Testis (tissue), 3 donors: ENCODE measurements around the gene NAT9. TPM values are rescaled to one million over a fixed set of nuclear protein-coding genes. Genes with fewer than 3 reads are reported as not detected.

Experiments used
- DNase-seq: peaks from one replicate; pipeline ENCODE4 v3.0.0-alpha.2; 2019
- H3K27ac ChIP-seq, 2 donors: fragments of 200-600 bp; sonication (generic); one replicate each; pipeline ENCODE4 v1.5.1; 2019
- H3K27me3 ChIP-seq: fragments of 200-600 bp; sonication (generic); one replicate; pipeline ENCODE4 v1.5.1; 2019
- H3K36me3 ChIP-seq: fragments of 200-600 bp; sonication (generic); one replicate; pipeline ENCODE4 v1.5.1; 2017; ENCODE audit warnings: low read depth; ENCODE audit errors: missing control alignments
- H3K4me1 ChIP-seq: fragments of 200-600 bp; sonication (generic); one replicate; pipeline ENCODE4 v1.5.1; 2019
- H3K4me3 ChIP-seq, 2 donors: fragments of 200-600 bp; sonication (generic); one replicate each; pipeline ENCODE4 v1.5.1; 2017 to 2019
- H3K9me3 ChIP-seq: fragments of 200-600 bp; sonication (generic); one replicate; pipeline ENCODE4 v1.5.1; 2017
- POLR2A ChIP-seq: fragments of 450-650 bp; IDR thresholded peaks from one replicate; pipeline ENCODE4 v1.6.1; 2017; ENCODE audit warnings: antibody characterized with exemption, mild to moderate bottlenecking, moderate library complexity
- WGBS, 2 donors: methylation state at CpG; one replicate each; pipeline ENCODE4 v1.1.5; 2018; 5-methylcytosine and 5-hydroxymethylcytosine counted together
- intact Hi-C: fragments of 100-400 bp; cut with DNase I; formaldehyde crosslinking; loops from one replicate; pipeline ENCODE4 v1.15.1; 2023; ENCODE audit warnings: low total_unique reads
- polyA plus RNA-seq: library from polyadenylated mRNA; stranded (reverse); fragments of 350-450 nt; fragmentation: Illumina TruSeq; extraction: RNeasy Lipid Tissue Mini Kit (QIAGEN cat#74804); gene quantifications from one replicate; pipeline ENCODE4 v1.2.3, GENCODE V29; 2014; ENCODE audit warnings: low read depth, low replicate concordance; ENCODE audit not compliant: insufficient read depth
- total RNA-seq, 2 donors: library from RNA; depleted of rRNA; stranded (reverse); fragments of >200 nt; gene quantifications; one replicate each; pipeline ENCODE4 v1.2.3, GENCODE V29; 2016
- TF ChIP-seq, protein P1 (sequence below), 3 experiments: fragments of 450-650 bp in 2 of 3; fragments of 200-600 bp in 1 of 3; sonication (generic) in 1 of 3; IDR thresholded peaks; one replicate each; pipeline ENCODE4 v1.5.1; 2016 to 2019; ENCODE audit warnings: antibody characterized with exemption in 3 of 3, mild to moderate bottlenecking in 2 of 3, moderate library complexity in 1 of 3

NAT9 gene
- total and polyA plus RNA-seq, 3 donors from 2014 or later: 43.8 to 51.3 (median 45.6) TPM

DNA sequence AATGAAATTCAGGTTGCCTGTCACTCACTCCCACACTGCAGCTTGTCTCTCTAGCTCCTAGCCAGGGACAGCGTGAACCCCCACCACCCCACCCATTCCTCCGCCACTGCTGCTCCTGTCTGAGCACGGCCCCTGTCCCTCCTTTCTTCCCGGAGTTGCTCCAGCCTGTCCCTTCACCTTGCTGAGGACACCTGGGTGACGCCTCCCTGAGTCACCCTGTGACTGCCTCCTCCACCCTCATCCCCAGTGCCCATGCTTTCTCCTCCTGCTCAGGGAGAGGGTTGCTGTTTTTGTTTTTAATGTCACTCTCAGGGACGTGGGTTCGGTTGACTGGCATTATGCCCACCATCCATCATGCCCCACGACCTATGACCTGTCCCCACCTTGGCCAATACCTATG is 25.8 kb upstream of the NAT9 start:
- Histone ChIP-seq H3K27ac (no peak overlapping the region), H3K4me3 (no peak overlapping the region), H3K4me1 (no peaks in the 10 kb centered on the region), H3K27me3 (no peaks in the 10 kb centered on the region), H3K36me3 (no peaks in the 10 kb centered on the region), H3K9me3 (no peaks in the 10 kb centered on the region)
- WGBS, 2 donors: 62 to 81% methylated on average over 7 to 8 of the region's 8 CpGs
- intact Hi-C loops: no loop called here
- DNase-seq: no peak
- no peak for TF ChIP-seq POLR2A
- TF ChIP-seq, protein P1, sequence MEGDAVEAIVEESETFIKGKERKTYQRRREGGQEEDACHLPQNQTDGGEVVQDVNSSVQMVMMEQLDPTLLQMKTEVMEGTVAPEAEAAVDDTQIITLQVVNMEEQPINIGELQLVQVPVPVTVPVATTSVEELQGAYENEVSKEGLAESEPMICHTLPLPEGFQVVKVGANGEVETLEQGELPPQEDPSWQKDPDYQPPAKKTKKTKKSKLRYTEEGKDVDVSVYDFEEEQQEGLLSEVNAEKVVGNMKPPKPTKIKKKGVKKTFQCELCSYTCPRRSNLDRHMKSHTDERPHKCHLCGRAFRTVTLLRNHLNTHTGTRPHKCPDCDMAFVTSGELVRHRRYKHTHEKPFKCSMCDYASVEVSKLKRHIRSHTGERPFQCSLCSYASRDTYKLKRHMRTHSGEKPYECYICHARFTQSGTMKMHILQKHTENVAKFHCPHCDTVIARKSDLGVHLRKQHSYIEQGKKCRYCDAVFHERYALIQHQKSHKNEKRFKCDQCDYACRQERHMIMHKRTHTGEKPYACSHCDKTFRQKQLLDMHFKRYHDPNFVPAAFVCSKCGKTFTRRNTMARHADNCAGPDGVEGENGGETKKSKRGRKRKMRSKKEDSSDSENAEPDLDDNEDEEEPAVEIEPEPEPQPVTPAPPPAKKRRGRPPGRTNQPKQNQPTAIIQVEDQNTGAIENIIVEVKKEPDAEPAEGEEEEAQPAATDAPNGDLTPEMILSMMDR (IDR thresholded peaks at IDR 0.05): no peak

DNA sequence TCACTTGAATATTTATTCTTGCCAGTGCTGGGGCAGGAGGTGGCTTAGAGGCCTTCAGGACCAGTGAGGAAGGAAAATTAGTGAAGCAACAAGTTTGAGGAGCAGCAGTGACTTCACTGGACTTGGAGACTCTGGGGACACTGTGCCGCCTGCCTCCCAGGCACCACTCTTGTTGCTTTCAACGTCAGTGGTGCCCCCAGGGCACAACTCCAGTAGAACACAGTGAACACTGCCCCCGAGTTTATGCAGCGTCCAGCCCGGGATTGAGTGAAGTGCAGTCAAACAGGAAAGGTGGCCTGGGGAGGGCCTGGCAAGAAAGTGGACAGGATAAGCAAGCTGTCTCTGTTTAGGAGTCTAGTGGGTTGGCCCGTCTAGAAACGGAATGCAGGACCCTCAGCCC is 24.4 kb upstream of the NAT9 start:
- Histone ChIP-seq H3K27me3 (no peaks in the 10 kb centered on the region), H3K9me3 (no peaks in the 10 kb centered on the region), H3K27ac (no peak overlapping the region), H3K4me3 (no peak overlapping the region), H3K4me1 (no peaks in the 10 kb centered on the region), H3K36me3 (no peaks in the 10 kb centered on the region)
- no peak for TF ChIP-seq POLR2A
- TF ChIP-seq, protein P1 (IDR thresholded peaks at IDR 0.05): no peak
- 88 to 92% methylated on average over 7 of the region's 7 CpGs for WGBS, 2 donors
- intact Hi-C loops: no loop called here
- DNase-seq: no peak

DNA sequence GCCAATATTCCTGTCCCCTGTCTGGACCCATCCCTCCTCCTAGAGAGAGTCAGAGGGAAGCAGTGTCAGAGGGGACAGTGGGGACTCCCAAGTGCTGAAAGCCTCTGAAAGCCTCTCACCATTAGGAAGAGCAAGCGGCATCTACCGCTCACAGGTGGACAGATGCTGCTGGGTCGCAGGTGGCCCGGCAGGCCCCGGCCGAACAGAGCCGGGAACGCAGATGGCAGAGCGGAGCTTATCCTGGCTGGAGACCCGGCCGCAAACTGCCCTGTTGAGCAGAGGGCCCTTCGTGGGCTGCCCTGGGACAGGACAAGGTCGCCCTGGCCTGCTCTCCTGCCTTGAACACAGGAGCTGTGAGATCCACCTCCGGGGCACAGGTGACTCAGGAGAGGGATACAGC is 23.0 kb upstream of the NAT9 start:
- no peak for DNase-seq
- no peaks in the 10 kb centered on the region for H3K36me3 ChIP-seq
- WGBS, 2 donors: 95 to 96% methylated on average over 9 to 14 of the region's 14 CpGs
- H3K4me1 ChIP-seq: no peaks in the 10 kb centered on the region
- no peak overlapping the region for H3K4me3 ChIP-seq
- intact Hi-C loops: loop anchor here (5.0 kb wide), 1 partner anchor 63 kb away; no protein-coding TSS in a partner anchor
- TF ChIP-seq POLR2A: no peak
- TF ChIP-seq, protein P1 (IDR thresholded peaks at IDR 0.05): no peak
- no peaks in the 10 kb centered on the region for H3K27me3 ChIP-seq
- no peak overlapping the region for H3K27ac ChIP-seq
- H3K9me3 ChIP-seq: no peaks in the 10 kb centered on the region

DNA sequence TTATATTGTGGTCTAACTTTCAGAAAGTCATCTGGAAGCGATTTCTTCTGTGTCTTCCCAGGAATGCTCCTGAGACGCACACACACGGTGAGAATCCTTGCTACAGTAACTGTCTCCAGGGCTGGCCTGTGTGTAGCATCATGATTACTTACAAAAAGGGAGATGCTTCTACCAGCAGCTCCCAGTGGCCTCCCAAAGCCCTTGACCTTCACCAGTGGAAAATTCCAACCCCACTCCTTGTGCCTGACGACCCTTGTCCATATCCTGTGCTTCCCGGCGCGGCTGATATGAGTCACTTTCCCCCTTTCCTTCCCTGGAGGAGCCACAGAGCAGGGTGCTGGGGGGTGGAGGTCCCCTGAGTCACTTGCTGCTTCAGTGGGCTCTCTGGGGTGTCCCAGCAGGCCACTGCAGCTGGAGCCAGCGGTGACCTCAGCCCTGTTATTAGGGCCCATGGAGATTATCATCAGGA is 22.1 kb upstream of the NAT9 start:
- Histone ChIP-seq H3K27me3 (no peaks in the 10 kb centered on the region), H3K27ac (no peak overlapping the region), H3K9me3 (no peaks in the 10 kb centered on the region), H3K4me1 (no peaks in the 10 kb centered on the region), H3K36me3 (no peaks in the 10 kb centered on the region), H3K4me3 (no peak overlapping the region)
- TF ChIP-seq POLR2A: no peak
- TF ChIP-seq, protein P1 (IDR thresholded peaks at IDR 0.05): no peak
- DNase-seq: no peak
- intact Hi-C loops: loop anchor here (5.0 kb wide), 1 partner anchor 64 kb away; no protein-coding TSS in a partner anchor
- 67 to 74% methylated on average over 8 of the region's 8 CpGs for WGBS, 2 donors

DNA sequence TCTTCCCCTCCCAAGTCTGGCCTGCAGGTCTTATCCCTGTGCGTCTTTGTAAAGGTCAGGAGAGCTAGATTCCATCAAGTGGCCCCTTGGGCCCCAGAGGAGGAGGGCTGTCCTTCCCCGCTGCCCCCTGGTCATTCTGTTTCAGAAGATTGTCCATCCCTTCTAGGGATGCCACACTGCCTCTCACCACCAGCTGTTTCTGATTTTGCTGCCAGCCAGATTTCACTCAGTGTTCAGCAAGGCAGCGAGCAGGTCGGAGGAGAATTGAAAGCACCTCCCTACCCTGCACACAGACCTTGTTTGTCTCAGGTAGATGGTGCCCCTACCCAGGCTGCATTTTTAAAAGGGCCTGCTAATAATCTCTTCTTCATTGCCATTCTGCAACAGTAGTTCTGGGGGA is 21.7 kb upstream of the NAT9 start:
- intact Hi-C loops: loop anchor here (5.0 kb wide), 1 partner anchor 64 kb away; no protein-coding TSS in a partner anchor
- WGBS, 2 donors: 90 to 95% methylated on average over 4 of the region's 4 CpGs
- H3K9me3 ChIP-seq: no peaks in the 10 kb centered on the region
- TF ChIP-seq, protein P1 (IDR thresholded peaks at IDR 0.05): no peak
- no peak for TF ChIP-seq POLR2A
- no peaks in the 10 kb centered on the region for H3K27me3 ChIP-seq
- H3K4me3 ChIP-seq: no peak overlapping the region
- no peak for DNase-seq
- H3K27ac ChIP-seq: no peak overlapping the region
- no peaks in the 10 kb centered on the region for H3K36me3 ChIP-seq
- H3K4me1 ChIP-seq: no peaks in the 10 kb centered on the region
